Dermis microvascular lymphatic vessel endothelial cell (primary cell): ENCODE data around the gene UBE2L6. TPM values are rescaled to one million over a fixed set of nuclear protein-coding genes. Genes with fewer than 3 reads are reported as not detected.

ENCODE experiments used
- DNase-seq, 2 donors: peaks; one replicate each; pipeline versions ENCODE4 v3.0.0 to v3.0.0-alpha.2; 2010; ENCODE audit warnings: low read depth in 2 of 2
- total RNA-seq: library from RNA; depleted of rRNA; stranded (reverse); fragments of >200 nt; gene quantifications from 2 replicates; pipeline ENCODE4 v1.2.1, GENCODE V29; 2014

The UBE2L6 gene
- total RNA-seq, 1 donor from 2014 or later, result 28.4 TPM

DNA sequence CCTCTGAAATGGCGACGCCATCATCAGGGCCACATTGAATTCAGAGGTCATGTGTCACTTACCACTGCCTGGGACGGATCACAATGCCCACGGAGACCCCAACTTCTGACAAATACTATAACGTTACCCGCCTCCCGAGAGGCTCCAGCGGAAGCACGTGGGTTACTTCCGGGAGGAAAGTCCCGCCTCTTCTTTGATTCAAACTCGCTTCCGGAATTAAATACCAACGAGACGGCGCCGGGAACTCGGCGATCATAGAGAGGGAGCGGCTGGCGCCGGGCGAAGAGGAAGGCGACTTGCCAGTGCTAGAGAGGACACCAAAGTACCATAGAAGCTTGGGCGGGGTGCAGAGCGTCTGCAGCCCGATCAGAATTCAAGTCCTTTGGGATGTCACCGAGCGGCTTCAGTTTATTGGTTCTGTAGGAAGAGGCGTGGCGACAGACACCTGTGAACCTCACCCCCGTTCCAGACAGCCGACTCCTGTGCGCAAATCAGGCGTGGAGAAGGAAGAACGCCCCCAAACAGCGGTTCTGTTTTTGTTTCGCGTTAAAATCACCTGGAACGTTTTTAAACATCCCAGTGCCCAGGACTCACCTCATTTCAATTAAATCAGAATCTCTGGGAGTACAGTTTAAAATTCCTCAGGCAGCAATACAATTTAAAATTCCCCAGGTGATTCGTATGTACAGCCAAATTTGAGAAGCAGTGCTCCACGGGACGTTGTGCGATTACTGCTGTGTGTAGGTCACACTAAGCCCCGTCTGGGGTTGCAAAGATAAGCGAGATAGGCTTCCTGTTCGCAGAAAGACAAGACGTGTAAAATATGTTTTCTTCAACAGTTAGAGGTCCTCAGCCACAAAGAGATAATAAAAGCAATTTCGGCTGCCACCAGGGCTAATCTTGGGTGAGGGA lies 36.6 kb downstream of the UBE2L6 start, which contains the start of gene TIMM10:
Gene TIMM10 (minus strand): TSS at position 159 of the 912 bp plus-strand sequence. CDS start 565 bp downstream, outside the sequence.
- peak; percentile 94 to 97 for DNase-seq

DNA sequence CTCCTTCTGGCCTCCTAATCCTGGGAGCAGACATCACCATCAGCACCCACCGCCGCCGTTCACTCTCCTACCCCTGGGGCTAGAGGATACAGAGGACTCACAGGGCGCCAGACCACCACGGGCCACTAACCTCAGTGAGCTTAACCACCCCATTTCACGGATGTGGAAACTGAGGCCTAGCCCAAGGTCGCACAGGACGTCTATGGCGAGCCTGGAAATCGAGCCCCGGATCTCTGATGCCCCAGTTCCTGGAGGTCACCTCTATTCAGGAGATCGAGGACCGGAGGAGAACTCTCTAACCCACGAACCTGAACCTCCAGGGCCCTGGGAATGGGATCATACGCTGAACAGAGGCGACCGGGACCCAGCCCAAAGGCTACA lies 37.3 kb downstream of the UBE2L6 start:
- no peak for DNase-seq

DNA sequence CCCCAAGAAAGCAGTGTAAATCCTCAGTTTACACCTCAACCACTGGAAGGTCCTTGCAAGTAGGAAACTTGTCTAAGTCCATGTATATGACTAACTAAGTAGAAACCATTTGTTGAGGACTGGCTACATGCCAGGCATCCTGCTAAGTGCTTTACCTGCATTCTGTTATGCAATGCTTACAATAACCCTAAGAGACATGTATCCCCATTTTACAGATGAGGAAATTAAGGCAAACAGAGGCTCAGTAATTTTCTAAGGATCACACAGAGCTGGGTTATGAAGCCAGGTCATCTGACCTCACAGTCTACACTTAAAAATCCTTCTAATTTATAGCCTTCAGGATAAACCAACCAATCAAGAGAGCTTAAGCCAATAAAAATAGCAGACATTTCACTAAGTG lies 38.5 kb downstream of the UBE2L6 start:
- no peak for DNase-seq

DNA sequence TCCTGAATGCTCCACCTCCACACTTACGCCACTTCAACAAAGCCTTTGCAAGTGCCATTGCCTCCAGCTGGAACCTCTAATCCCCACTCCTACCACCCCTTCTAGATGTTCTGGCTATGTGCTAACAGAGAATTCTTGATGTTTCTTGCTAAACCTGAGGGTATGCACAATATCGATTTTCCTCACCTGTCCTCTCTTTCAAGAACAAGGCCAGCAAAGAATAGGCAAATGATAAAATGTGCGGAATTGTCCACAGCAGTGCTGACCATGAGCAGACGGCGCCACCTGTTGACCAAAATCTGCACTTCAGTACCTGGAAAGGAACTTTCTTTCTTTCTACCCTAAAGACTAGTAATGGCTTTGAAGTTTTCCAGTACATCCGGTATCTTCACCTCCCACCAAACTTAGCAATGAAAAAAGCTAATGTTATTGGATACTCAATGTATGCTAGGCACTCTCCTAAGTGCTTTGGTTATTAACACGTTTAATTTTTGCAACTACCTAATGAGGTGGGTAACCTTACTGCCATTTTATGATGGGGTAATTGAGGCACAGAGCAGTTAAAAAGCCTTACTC lies 40.3 kb downstream of the UBE2L6 start:
- peak; percentile 48 to 65 for DNase-seq

DNA sequence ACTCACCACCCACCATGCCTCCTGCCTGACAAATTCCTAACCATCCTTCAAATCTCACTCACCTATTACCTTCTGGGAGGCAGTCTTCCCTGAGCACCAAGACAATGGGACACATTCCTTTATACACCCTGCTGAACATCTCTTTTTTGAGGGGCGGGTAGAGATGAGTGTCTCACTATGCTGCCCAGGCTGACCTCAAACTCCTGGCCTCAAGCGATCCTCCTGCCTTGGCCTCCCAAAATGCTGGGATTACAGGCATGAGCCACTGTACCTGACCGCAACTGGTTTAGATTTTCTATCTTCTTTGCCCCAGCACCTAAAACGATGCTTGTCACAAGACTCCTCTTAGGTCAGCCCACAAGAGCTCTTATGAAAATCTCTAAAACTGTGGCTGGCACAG lies 44.1 kb downstream of the UBE2L6 start:
- no peak for DNase-seq

DNA sequence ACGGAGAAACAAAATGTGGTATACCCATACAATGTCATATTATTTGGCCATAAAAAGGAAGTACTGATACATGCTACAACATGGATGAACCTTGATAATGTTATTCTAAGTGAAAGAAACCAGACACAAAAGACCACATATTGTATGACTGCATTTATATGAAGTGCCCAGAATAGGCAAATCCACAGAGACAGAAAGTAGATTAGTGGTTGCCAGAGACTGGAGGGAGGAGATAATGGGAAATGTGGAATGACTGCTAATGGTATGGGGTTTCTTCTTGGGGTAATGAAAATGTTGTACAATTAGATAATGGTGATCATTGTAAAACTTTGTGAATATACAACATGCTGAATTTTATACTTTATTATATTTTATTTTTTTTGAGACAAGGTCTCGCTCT lies 46.4 kb downstream of the UBE2L6 start:
- no peak for DNase-seq

DNA sequence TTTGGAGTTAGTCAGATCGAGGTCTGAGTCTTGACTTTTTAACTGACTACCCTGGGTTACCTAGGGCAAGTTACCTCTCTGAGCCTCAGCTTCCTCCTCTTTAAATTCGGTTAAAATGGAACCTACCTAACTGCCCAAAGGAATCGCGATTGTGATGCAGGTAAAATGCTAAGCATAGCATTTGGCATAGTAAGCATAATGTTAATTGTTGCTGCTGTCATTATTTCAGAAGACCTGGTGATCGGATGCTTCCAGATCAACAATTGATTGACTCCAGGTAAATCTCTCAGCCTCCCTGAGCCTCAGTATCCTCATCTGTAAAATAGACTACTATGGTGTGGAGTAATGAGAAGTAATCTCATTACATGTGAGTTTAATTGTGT lies 51.4 kb downstream of the UBE2L6 start:
- no peak for DNase-seq

DNA sequence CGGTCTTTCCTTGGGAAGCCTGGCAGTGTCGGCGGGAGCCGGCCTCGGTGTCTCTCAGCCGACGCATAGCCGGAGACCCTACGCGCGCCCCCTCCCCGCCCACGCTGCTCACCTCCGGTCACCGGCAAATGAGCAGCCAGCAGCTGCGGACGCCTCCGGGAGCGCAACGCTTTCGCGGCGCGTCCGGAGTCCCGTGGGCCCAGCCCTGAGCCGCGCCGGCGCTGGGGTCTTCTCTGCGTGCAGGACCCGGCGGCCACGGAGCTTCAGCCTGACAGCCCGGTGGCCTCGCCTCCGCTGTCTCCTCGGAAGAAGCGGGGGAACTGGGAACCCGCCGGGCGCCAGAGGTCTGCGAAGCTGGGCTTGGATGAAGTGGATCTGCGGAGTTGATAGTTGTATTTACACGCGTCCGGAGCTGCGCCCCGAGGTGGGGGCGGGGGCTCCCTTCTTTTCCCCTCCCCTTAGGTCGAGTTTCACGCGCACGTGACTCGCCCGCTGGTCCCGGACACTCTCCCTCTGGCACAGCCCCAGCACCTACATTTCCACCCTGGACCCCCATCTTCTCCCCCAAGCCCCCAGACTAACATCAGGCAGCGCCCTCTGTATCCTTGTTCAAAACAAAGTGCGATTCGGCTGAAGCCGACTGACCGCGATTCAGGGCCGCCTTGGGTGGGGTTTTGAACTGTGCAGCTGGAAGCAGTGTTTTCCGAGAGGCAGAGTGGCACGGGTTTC lies 52.0 kb downstream of the UBE2L6 start, which contains the start of gene SLC43A1:
Gene SLC43A1 (minus strand): TSS at position 371 of the 729 bp plus-strand sequence. CDS start 1,591 bp downstream, outside the sequence.
- peak in 1 of 2 donors; percentile 70 for DNase-seq

DNA sequence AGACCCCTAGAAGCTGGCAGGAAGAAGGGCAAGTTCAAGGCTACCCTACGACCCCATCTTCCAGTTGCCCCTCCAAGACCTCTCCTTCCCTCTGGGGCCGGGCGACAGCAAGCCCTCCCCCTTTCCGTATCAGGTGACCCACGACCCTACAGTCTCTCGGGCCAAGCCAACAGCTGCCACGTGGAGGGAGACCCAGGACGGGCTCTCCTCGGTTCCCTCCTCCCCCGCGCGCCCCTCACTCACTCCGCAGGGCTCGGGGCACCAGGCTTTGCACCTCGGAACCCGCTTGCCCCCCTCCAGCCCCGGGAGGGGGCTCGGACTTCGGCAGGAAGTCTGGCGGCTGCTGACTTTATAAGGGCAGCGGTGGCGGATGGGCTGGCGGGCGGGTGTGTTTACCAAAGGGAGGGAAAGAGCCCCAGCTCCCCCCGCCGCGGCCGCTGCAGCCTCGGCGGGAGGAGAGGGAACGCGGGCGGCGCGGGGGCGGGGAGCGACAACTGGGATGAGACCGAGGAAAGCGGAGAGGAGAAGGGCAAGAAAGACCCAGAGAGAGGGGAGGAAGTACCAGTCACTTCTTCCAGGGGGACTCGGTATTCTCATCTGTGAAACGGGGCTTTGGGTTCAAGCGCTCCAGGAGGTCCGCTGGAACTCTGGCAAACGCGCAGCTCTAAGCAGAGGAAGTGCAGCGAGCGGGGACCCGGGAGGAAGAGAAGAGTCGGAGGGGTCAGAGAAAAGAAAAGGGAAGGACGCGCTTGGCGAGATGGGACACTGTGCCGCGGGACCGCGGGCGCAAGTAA lies 52.7 kb downstream of the UBE2L6 start:
- DNase-seq, result peak in 1 of 2 donors; percentile 52

DNA sequence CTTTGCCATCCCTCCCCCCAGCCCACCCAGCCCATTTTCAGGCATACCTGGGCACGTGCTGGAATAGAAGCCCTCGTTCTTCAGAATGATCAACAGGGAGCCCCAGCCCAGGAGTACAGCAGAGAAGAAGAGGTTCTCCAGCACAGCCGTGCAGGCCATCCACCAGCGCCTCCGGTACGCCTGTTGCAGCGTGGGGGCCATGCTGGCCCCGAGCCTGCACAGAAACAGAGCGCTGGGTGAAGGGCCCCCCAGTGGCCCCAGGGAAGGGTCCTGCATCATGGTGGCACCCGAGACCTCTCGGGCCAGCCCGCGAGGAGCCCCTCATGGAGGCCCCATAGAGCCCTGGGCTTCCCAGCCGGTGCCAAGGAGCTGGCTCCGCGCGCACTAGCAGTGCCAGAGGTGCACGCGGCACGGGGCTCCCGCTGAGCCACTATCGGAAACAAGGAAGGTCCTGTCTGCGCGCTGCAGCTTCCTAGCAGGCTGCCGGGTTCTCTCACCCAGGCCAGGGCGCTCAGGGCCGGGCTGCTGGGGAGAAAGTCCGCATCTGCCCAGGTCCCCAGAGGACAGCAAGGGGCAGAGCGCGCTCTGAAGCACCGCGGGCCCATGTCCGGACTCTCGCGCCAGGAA lies 53.4 kb downstream of the UBE2L6 start:
- peak in 1 of 2 donors; percentile 43 for DNase-seq

DNA sequence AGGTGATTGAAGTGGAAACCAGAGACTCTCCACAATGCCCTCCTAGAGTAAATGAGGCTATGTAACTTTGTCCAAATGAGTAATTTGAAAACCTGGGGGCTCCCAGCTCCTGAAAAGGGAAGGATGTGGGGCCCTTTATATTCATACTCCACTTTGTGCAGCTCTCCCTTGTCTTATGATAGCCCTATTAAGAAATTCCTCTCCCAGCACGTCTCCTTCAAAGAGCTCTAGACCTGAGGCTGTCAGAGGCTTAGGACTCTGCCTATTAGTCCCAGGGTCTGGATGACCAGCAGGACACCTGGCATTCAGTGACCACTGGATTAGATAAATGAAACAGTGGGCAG lies 54.0 kb downstream of the UBE2L6 start:
- no peak for DNase-seq

DNA sequence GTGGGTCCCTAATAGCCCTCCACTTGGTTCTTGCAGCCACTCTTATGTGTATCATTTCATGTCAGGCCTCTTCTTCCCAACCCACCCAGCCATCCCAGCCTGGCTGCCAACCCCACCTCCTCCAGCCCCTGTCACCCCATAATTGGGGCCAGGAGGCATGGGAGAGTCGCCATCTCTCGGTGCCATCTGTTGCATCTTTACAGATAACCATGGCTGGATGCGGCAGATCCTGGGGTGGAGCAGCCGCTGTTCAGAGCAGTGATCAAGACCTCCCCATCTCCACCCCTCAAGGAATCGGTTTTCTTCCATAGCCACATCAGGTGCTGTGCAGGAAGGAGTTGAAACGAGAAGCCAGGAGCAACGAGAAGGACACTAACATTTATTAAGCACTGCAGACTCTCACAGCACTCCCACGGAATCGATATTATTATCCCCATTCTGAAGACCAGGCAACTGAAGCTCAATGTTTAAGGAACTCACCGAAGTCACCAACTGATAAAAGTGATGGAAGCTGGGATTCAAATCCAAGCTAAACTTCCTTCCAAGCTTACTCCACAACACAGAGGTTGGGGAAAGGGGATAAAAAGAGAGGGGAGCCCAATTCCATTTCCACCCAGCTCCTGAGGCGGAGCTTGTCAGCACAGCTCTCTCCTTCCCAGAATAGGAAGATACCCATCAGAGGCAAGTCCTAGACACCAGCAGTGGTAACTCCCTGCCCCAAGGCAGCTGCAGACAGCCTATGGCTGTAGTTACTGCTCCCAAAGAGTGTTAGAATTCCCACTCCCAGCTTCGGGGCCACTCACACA lies 54.6 kb downstream of the UBE2L6 start:
- DNase-seq, result no peak

DNA sequence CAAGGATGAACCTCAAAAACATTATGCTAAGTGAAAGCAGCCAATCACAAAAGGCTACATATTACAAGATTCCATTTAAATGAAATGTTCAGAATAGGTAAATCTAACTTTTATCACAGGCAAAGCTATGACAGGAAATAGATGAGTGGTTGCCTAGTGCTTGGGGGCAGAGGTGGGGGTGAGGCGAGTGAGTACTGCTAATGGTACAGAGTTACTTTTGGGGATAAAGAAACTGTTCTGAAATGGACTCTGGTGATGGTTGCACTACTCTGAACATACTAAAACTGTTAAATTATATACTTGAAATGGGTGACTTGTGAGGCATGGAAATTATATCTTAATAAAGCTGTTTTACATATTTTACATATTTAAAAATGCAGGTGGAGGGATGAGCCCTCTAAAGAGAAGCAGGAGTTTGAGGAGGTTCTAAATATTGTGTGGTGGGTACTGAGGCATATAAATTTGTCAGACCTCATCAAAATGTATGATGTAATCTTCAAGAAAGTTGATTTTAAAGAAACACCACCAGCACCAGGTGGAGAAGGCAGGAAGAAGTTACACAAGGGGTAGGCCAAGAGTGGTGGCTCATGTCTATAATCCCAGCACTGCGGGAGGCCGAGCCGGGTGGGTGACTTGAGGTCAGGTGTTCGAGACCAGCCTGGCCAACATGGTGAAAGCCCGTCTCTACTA lies 55.6 kb downstream of the UBE2L6 start:
- DNase-seq, result no peak

DNA sequence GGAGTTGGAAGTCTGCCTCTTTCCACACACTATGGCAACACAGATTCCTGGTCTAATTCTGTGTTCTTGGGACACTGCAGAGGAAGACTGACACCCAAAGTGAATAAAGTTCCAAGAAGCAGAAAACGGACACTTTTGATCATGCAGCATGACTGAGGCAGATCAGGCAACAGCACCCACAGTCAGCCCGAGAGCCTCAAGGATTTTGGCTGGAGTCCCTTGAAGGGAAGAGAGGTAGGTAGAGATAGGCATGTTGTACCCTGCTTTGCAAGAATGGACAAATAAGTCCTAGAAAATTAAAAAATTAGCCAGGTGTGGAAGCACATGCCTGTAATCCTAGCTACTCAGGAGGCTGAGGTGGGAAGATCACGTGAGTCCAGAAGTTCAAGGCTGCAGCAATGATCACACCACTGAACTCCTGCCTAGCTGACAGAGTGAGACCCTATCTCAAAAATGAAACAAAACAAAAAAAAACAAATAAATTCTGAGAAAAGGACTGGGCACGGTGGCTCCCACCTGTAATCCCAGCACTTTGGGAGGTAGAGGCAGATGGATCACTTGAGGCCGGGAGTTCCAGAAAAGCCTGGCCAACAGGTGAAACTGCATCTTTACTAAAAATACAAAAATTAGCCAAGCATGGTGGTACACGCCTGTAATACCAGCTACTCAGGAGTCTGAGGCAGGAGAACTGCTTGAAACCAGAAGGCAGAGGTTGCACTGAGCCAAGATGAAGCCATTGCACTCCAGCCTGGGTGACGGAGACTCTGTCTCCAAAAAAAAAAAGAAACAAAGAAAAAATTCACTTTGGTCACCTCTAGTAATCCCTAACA lies 58.9 kb downstream of the UBE2L6 start:
- DNase-seq, result no peak

DNA sequence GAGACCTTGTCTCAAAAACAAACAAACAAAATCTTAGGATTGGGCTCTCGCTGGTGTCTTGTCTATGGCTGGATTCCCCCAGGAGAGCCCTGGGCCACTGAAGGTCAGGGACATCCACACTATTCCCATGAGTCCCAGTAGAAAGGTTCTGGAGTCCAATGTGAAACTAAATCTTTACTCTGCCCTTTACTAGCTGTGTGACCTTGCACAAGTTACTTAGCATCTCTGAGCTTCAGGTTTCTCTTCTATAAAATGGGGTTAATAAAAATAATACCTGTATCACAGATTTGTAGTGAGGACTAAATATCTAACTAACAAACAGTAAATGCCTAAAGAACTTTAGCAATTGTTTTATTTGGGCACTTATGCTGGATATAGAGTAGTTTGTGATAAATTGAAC lies 61.0 kb downstream of the UBE2L6 start:
- no peak for DNase-seq

DNA sequence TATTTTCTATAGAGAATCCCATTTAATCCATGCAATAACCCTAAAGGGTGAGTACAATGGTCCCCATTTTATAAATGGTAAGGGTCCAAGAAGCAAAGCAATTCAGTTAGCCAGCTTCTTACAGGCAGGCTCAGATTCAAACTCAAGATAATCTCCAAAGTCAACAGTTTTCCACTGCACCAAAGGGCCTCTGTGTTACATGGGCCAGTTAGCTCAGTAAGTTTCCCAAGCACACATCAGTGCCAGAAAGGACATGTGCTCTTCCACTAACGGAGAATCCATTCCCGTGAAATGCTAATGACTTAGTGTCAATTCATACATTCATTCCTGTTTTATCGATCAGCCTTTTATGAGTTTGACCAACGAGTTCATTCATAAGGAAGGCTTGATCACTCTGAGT lies 63.0 kb downstream of the UBE2L6 start:
- no peak for DNase-seq

DNA sequence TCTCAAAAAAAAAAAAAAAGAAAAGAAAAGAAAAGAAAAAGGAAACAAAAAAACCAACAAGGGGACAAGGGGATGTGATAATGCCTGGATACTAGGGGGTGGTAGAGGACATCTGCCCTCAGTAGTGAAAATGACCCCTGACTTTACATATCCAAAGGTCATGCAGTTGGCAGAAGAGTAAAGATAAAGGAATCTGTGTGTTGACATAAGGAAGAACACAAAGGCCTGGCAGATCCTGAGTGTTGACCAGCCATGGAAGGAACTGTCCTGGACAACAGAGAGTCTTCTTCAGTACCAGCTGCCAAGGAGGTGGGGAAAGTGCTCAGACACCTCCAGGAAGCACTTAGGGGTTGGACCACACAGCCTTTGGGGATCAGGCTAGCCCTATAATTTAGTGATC lies 64.6 kb downstream of the UBE2L6 start:
- no peak for DNase-seq

DNA sequence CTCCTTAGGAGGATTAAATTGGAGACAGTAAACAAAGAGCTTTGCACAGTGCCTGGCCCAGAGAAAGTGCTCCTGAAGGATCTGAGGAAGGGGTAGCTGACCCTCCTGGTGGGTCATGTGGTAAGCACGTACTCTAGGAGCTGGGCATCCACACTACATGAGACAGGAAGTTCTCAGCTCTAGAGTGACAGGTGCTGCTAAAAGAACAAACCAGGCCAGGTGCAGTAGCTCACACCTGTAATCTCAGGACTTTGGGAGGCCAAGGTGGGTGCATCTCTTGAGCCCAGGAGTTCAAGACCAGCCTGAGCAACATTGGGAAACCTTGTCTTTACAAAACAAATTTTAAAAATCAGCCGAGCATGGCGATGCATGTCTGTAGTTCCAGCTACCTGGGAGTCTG lies 65.1 kb downstream of the UBE2L6 start:
- no peak for DNase-seq

DNA sequence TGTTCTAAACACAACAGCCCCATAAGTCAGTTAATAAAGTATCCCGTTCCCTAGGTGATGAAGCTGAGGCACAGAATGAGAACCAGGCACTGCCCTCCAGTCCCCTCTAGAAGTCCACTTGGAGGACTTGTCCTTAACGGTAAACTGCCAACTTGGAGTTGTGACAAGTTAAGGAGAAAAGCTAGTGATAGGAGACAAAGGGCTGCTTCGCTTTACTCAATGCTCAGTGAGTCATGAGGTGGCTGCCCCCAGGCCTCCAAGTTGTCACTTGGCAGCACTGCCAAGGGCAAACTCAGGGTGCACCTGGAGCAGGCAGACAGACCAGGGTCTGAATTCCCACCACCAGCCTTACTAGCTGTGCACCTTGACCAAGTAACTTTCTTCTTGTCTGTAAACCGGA lies 65.5 kb downstream of the UBE2L6 start:
- DNase-seq, result no peak
